AG08395 (cell line): ENCODE data around the gene FAM169A.
"Not testable (repeated sequence)": the region's sequence is repeated elsewhere in the genome, so short reads cannot be mapped to it uniquely, and the experiment has no call there.

ENCODE experiments used
- DNase-seq: peaks from one replicate; pipeline ENCODE4 v3.0.0; 2012; ENCODE audit warnings: mixed read lengths, low spot score

The FAM169A gene

GRCh38 chr5:74798977-74799911 lies 66.9 kb downstream of the FAM169A start:
- DNase-seq = no peak

- not testable (repeated sequence) for DNase-seq
Observed at GRCh38 chr5:74791669-74792068, 74.5 kb downstream of the FAM169A start.

- no peak for DNase-seq
Observed at GRCh38 chr5:74787424-74787823, 78.8 kb downstream of the FAM169A start.

- no peak for DNase-seq
Observed at GRCh38 chr5:74786851-74787250, 79.3 kb downstream of the FAM169A start.

GRCh38 chr5:74778609-74779008 lies 87.6 kb downstream of the FAM169A start:
- no peak for DNase-seq

- no peak for DNase-seq
Observed at GRCh38 chr5:74772359-74772758, 93.8 kb downstream of the FAM169A start.

- DNase-seq = peak; percentile 39
Observed at GRCh38 chr5:74767579-74767913, 98.6 kb downstream of the FAM169A start.

GRCh38 chr5:74766849-74767578 lies 99.2 kb downstream of the FAM169A start, which contains the start of the genes GFM2 and NSA2:
GFM2 (minus strand) TSS chr5:74767117; CDS start chr5:74763742, 3,375 bp downstream.
NSA2 (plus strand) TSS chr5:74767249; CDS start chr5:74767361, 112 bp downstream.
- peak; percentile 87 for DNase-seq

- DNase-seq = peak; percentile 55
Observed at GRCh38 chr5:74766418-74766848, 99.8 kb downstream of the FAM169A start.

- DNase-seq = no peak
Observed at GRCh38 chr5:74765929-74766328, 100.3 kb downstream of the FAM169A start.

GRCh38 chr5:74765201-74765600 lies 101.0 kb downstream of the FAM169A start:
- DNase-seq = no peak

- DNase-seq = no peak
Observed at GRCh38 chr5:74763504-74763903, 102.7 kb downstream of the FAM169A start.

GRCh38 chr5:74762599-74762998 lies 103.6 kb downstream of the FAM169A start:
- peak; percentile 47 for DNase-seq

GRCh38 chr5:74761241-74761640 lies 104.9 kb downstream of the FAM169A start:
- no peak for DNase-seq

GRCh38 chr5:74748742-74749141 lies 117.4 kb downstream of the FAM169A start:
- not testable (repeated sequence) for DNase-seq

GRCh38 chr5:74738406-74738805 lies 127.8 kb downstream of the FAM169A start:
- DNase-seq = no peak

GRCh38 chr5:74736759-74737158 lies 129.4 kb downstream of the FAM169A start:
- no peak for DNase-seq
